Mesendoderm (in vitro differentiated cells): Measurements from ENCODE around the gene TCHP.

Source experiments
- DNase-seq: peaks from one replicate; pipeline ENCODE4 v3.0.0; 2013
- H2AK5ac ChIP-seq: 2 replicates; pipeline ENCODE4 v1.6.1; 2013; ENCODE audit warnings: low read length, inconsistent platforms
- H2BK120ac ChIP-seq: 2 replicates; pipeline ENCODE4 v1.6.1; 2013; ENCODE audit warnings: low read depth, mild to moderate bottlenecking, low read length, moderate library complexity, mixed read lengths
- H2BK15ac ChIP-seq: replicated peaks from 2 replicates; pipeline ENCODE4 v1.6.1; 2013; ENCODE audit warnings: low read depth, mild to moderate bottlenecking, moderate library complexity
- H2BK5ac ChIP-seq: 2 replicates; pipeline ENCODE4 v1.6.1; 2013; ENCODE audit warnings: low read length, inconsistent platforms
- H3K18ac ChIP-seq: 2 replicates; pipeline ENCODE4 v1.6.1; 2013; ENCODE audit warnings: mild to moderate bottlenecking, low read length, mixed read lengths
- H3K23ac ChIP-seq: one replicate; pipeline ENCODE4 v1.6.1; 2013; ENCODE audit warnings: low read length
- H3K27ac ChIP-seq: 2 replicates; pipeline ENCODE4 v1.5.1; 2013; ENCODE audit warnings: low read depth, mild to moderate bottlenecking, inconsistent platforms, low read length, moderate library complexity
- H3K27me3 ChIP-seq: 2 replicates; pipeline ENCODE4 v1.6.1; 2013; ENCODE audit warnings: low read length, control low read depth, mild to moderate bottlenecking, inconsistent platforms; ENCODE audit not compliant: insufficient read depth, poor library complexity
- H3K36me3 ChIP-seq: 2 replicates; pipeline ENCODE4 v1.6.1; 2013; ENCODE audit warnings: low read length, inconsistent platforms; ENCODE audit not compliant: control insufficient read depth, insufficient read depth
- H3K4ac ChIP-seq: one replicate; pipeline ENCODE4 v1.6.1; 2013; ENCODE audit warnings: low read depth, mild to moderate bottlenecking, low read length, moderate library complexity
- H3K4me1 ChIP-seq: 2 replicates; pipeline ENCODE4 v1.6.1; 2013; ENCODE audit warnings: low read depth, low read length, inconsistent platforms; ENCODE audit not compliant: control insufficient read depth
- H3K4me2 ChIP-seq: 2 replicates; pipeline ENCODE4 v1.6.1; 2013; ENCODE audit warnings: low read length
- H3K4me3 ChIP-seq: 2 replicates; pipeline ENCODE4 v1.5.1; 2013; ENCODE audit warnings: mild to moderate bottlenecking, low read length
- H3K56ac ChIP-seq: one replicate; pipeline ENCODE4 v1.6.1; 2013; ENCODE audit warnings: low read length
- H3K79me1 ChIP-seq: 2 replicates; pipeline ENCODE4 v1.6.1; 2013; ENCODE audit warnings: low read length, inconsistent platforms
- H3K79me2 ChIP-seq: 2 replicates; pipeline ENCODE4 v1.6.1; 2013; ENCODE audit warnings: mild to moderate bottlenecking, low read length; ENCODE audit not compliant: control insufficient read depth, insufficient read depth
- H3K9ac ChIP-seq: 2 replicates; pipeline ENCODE4 v1.6.1; 2013; ENCODE audit warnings: low read length, inconsistent platforms
- H4K5ac ChIP-seq: one replicate; pipeline ENCODE4 v1.6.1; 2013; ENCODE audit warnings: low read length
- H4K8ac ChIP-seq: one replicate; pipeline ENCODE4 v1.6.1; 2013; ENCODE audit warnings: low read depth, mild to moderate bottlenecking, control low read depth, low read length, moderate library complexity
- WGBS: extraction: QIAGEN DNeasy Blood & Tissue Kit; methylation state at CpG from one replicate; pipeline ENCODE4 v1.1.7; 2013; ENCODE audit warnings: low lambda C conversion rate, missing lambda C conversion rate; ENCODE audit not compliant: insufficient coverage; ENCODE audit errors: extremely low coverage; 5-methylcytosine and 5-hydroxymethylcytosine counted together

The TCHP gene

DNA sequence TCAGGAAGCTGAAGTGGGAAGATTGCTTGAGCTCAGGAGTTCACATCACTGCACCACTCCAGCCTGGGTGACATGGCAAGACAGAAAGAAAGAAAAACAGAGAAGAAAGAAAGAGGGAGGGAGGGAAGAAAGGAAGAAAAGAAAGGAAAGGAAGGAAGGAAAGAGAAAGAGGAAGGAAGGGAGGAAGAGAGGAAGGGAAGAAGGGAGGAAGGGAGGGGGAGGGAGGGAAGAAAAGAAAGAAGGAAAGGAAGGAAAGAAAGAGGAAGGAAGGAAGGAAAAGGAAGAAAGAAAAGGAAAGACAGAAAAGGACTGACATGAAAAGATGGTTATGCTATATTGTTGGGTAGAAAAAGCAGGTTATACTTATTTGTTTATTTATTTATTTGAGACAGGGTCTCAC, 23.7 kb upstream of the TCHP start:
- H3K79me2 ChIP-seq: peaks cover 24% of the 10 kb centered on the region
- no peak overlapping the region for H3K27ac ChIP-seq
- no peak overlapping the region for H3K4ac ChIP-seq
- H3K4me2 ChIP-seq: no peak overlapping the region
- no peak overlapping the region for H3K23ac ChIP-seq
- no peak overlapping the region for H3K18ac ChIP-seq
- H3K4me3 ChIP-seq: no peak overlapping the region
- no peak overlapping the region for H2BK120ac ChIP-seq
- H2BK15ac ChIP-seq: no peak overlapping the region
- H3K56ac ChIP-seq: no peak overlapping the region
- no peak overlapping the region for H4K5ac ChIP-seq
- no peak overlapping the region for H2AK5ac ChIP-seq
- no peak overlapping the region for H4K8ac ChIP-seq
- H3K9ac ChIP-seq: no peak overlapping the region
- no peaks in the 10 kb centered on the region for H3K36me3 ChIP-seq
- no peaks in the 10 kb centered on the region for H3K27me3 ChIP-seq
- peaks cover 17% of the 10 kb centered on the region for H3K4me1 ChIP-seq
- no peak for DNase-seq
- H3K79me1 ChIP-seq: peaks cover 17% of the 10 kb centered on the region
- H2BK5ac ChIP-seq: no peak overlapping the region

DNA sequence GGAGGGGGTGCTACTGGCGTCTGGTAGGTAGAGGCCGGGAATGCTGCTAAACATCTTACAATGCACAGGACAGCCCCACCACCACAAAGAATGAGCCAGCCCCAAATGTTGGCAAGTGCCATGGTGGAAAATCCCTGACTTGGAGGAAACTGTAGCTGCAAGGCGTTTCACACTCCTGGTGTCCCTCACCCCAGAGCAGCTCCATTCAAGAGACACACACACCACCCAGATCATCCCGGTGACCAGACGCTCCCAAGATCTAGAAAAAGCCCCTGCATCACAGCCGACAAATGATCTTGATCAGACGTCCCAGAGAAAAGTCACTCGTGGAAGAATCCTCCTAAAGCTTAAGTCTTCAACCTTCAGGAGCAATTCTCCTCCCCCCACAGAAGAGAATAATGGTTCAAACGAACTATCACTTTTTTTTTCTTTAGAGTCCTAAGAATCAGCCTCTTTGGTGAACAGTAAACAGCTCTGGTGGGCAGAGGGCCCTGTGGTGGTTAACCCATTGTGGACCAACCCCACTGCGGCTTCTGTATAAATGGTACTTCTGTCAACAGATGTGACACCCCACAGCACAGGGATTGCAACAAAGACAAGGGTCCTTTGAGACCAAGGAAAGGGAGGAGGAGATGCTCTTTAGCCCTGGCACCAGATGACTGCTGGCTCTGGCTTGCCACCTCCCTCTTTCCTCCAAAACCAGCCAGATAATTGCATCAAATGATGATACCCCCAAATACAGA, 22.4 kb upstream of the TCHP start:
- Histone ChIP-seq H3K9ac (peak overlapping the region; percentile 42), H3K4me1 (peaks cover 20% of the 10 kb centered on the region), H3K56ac (no peak overlapping the region), H3K27me3 (no peaks in the 10 kb centered on the region), H3K4me2 (no peak overlapping the region), H3K23ac (no peak overlapping the region), H3K27ac (no peak overlapping the region), H3K4ac (no peak overlapping the region), H2BK15ac (no peak overlapping the region), H4K8ac (no peak overlapping the region), H3K4me3 (no peak overlapping the region), H3K79me2 (peaks cover 24% of the 10 kb centered on the region), H3K18ac (no peak overlapping the region), H4K5ac (no peak overlapping the region), H2BK5ac (no peak overlapping the region), H2BK120ac (no peak overlapping the region), H3K79me1 (peaks cover 16% of the 10 kb centered on the region), H3K36me3 (no peaks in the 10 kb centered on the region), H2AK5ac (no peak overlapping the region)
- whole genome bisulfite sequencing: no CpG with 5 or more reads among the region's 10 CpGs
- DNase-seq: no peak

DNA sequence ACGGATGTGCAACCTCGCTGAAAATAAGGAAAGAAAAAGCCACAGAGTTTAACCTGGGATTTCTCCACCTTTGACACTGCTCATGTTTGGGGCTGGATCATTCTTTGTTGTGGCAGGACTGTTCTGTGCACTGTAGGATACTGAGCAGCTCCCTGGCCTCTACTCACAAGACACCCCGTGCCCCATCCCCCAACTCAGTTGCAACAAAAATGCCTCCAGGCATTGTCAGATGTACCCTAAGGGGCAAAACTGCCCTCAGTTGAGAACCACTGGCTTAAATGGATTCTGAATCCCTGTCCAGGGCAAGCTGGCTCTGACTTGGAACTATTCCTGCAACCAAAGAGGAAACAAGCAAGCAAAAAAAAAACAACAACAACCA, 21.8 kb upstream of the TCHP start:
- Histone ChIP-seq H2BK120ac (no peak overlapping the region), H3K23ac (peak overlapping the region; percentile 74), H3K4ac (no peak overlapping the region), H3K56ac (peak overlapping the region; percentile 38), H3K36me3 (no peaks in the 10 kb centered on the region), H3K18ac (no peak overlapping the region), H3K9ac (peak overlapping the region; percentile 42), H3K4me3 (no peak overlapping the region), H3K79me2 (peaks cover 24% of the 10 kb centered on the region), H4K5ac (no peak overlapping the region), H3K4me1 (peaks cover 20% of the 10 kb centered on the region), H2BK15ac (no peak overlapping the region), H3K27ac (no peak overlapping the region), H3K79me1 (peaks cover 16% of the 10 kb centered on the region), H2AK5ac (no peak overlapping the region), H4K8ac (no peak overlapping the region), H2BK5ac (no peak overlapping the region), H3K4me2 (no peak overlapping the region), H3K27me3 (no peaks in the 10 kb centered on the region)
- WGBS: no CpG with 5 or more reads among the region's 3 CpGs
- DNase-seq: no peak

DNA sequence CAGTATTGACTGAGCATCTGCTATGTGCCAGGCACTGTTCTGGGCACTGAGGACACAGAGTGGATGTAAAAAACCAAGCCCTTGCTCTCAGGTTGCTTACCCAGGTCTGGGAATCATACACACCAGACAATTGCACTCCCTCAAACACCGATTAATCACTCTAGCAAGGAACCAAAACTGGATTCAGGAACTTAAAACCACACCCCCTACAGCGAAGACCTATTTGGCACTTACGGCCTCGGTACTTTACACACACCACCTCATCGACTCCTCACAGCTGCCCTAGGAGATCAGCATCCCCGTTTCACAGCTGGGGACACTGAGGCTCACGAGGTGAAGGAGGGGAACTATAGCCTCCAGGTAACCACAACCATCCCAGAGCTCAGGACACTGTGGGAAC, 21.3 kb upstream of the TCHP start:
- Histone ChIP-seq H3K4ac (no peak overlapping the region), H3K4me2 (peak overlapping the region; percentile 100), H4K8ac (no peak overlapping the region), H3K79me2 (peaks cover 24% of the 10 kb centered on the region), H4K5ac (no peak overlapping the region), H3K23ac (peak overlapping the region; percentile 74), H3K4me3 (no peak overlapping the region), H2BK120ac (no peak overlapping the region), H2BK15ac (no peak overlapping the region), H3K79me1 (peaks cover 15% of the 10 kb centered on the region), H2AK5ac (peak overlapping the region; percentile 92), H3K9ac (peak overlapping the region; percentile 73), H3K27ac (no peak overlapping the region), H3K18ac (no peak overlapping the region), H3K56ac (peak overlapping the region; percentile 92), H2BK5ac (no peak overlapping the region), H3K27me3 (no peaks in the 10 kb centered on the region), H3K36me3 (no peaks in the 10 kb centered on the region), H3K4me1 (peaks cover 20% of the 10 kb centered on the region)
- DNase-seq: no peak
- WGBS: no CpG with 5 or more reads among the region's 7 CpGs

DNA sequence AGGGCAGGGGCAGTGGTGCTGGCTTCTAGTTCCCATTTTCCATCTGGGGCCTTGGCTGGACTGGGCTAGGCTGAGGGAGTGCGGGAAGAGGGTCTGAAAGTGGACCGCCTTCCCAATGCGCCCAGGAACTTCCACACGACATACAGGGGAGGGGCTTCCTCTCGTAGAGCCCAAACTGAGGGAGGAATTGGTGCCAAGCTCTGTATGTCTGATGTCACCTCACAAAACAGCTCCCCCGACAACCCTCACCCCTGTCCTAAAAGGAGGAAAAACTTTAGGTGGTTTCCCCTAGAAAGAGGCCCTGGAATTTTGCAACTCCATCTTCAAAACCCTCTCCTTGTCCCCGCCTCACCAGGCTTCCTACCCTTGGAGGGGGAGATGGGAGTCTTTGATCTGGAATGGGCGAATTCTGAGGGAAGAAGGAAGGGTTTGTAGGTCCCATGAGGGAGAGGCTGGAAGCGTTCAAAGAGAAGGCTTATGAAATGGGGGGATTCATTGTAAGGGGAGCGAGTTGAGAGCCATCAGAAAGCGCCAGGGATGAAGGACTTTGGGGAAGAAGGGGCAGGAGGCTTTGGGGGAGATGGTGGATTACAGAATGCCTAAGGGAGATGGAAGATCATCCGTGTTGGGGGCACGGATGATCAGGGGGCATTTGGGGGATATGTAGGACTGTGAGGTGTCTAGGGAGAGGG, 20.6 kb upstream of the TCHP start:
- Histone ChIP-seq H3K23ac (peak overlapping the region; percentile 89), H3K4ac (no peak overlapping the region), H3K27me3 (no peaks in the 10 kb centered on the region), H2BK15ac (no peak overlapping the region), H2BK120ac (no peak overlapping the region), H3K4me2 (peak overlapping the region; percentile 100), H2BK5ac (no peak overlapping the region), H3K27ac (no peak overlapping the region), H3K36me3 (no peaks in the 10 kb centered on the region), H3K18ac (no peak overlapping the region), H3K4me3 (peak overlapping the region; percentile 73), H3K9ac (peak overlapping the region; percentile 73), H3K79me2 (peaks cover 17% of the 10 kb centered on the region), H4K5ac (no peak overlapping the region), H3K56ac (peak overlapping the region; percentile 92), H3K4me1 (peaks cover 20% of the 10 kb centered on the region), H4K8ac (no peak overlapping the region), H2AK5ac (peak overlapping the region; percentile 69), H3K79me1 (peaks cover 12% of the 10 kb centered on the region)
- WGBS: no CpG with 5 or more reads among the region's 13 CpGs
- peak; percentile 37 for DNase-seq
